ENCODE data around the gene TM4SF20.

The TM4SF20 gene

GRCh38 chr2:227410191-227410590 lies 31.1 kb upstream of the TM4SF20 start:
- CTCF ChIA-PET, result interaction anchor here (0.8 to 4.8 kb wide), 5 partner anchors 61 to 356 kb away, joined by 3 to 30 read pairs (median 4); partner anchors contain the start of gene AGFG1
- DNase-seq (ENCODE audit: low read depth, low spot score), result no peak
- no peak overlapping the region for H3K4me3 ChIP-seq (ENCODE audit: low read depth, low read length)
- TF ChIP-seq, protein P1, sequence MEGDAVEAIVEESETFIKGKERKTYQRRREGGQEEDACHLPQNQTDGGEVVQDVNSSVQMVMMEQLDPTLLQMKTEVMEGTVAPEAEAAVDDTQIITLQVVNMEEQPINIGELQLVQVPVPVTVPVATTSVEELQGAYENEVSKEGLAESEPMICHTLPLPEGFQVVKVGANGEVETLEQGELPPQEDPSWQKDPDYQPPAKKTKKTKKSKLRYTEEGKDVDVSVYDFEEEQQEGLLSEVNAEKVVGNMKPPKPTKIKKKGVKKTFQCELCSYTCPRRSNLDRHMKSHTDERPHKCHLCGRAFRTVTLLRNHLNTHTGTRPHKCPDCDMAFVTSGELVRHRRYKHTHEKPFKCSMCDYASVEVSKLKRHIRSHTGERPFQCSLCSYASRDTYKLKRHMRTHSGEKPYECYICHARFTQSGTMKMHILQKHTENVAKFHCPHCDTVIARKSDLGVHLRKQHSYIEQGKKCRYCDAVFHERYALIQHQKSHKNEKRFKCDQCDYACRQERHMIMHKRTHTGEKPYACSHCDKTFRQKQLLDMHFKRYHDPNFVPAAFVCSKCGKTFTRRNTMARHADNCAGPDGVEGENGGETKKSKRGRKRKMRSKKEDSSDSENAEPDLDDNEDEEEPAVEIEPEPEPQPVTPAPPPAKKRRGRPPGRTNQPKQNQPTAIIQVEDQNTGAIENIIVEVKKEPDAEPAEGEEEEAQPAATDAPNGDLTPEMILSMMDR (IDR thresholded peaks at IDR 0.05; ENCODE audit: insufficient read depth, low read length, missing control alignments), result no peak
- POLR2A ChIA-PET, result no interaction called here

DNA sequence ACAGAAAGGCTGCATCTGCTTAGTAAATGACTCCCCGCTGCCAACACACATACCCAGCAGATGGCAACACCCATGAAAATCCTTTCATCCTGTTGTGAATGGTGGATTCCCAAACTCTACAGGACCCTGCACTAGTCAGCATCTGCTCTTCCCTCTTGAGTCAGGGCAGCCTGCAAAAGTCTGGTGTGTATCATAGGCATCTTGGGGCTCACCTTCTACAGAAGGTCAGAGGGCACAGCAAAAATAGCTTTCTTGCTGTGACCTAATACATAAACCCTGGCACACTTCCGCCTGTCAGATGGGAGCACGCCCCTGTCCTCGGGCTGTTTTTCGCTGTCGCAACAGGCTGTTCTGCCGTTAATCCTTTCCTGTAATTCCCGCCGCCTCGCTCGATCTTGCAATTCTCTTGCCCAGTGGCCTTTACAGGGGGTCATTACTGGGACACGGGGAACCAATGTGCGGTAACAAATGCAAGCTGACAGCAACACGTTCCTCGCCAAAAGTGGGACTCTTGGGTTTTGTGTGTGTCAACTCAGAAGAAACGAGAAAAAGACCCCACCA lies 28.6 kb upstream of the TM4SF20 start:
- CTCF ChIA-PET, result interaction anchor here (1.3 to 4.8 kb wide), 6 partner anchors 8 to 482 kb away, joined by 3 to 103 read pairs (median 9); no protein-coding TSS in a partner anchor
- H3K4me3 ChIP-seq (ENCODE audit: low read depth, low read length), result no peak overlapping the region
- TF ChIP-seq, protein P1 (IDR thresholded peaks at IDR 0.05; ENCODE audit: insufficient read depth, low read length, missing control alignments), result no peak
- DNase-seq (ENCODE audit: low read depth, low spot score), result no peak
- POLR2A ChIA-PET, result no interaction called here

- H3K4me3 ChIP-seq (ENCODE audit: low read depth, low read length), result peak overlapping the region; percentile 1; the same call in 1 of the 2 replicates
- POLR2A ChIA-PET, result no interaction called here
- TF ChIP-seq, protein P1 (IDR thresholded peaks at IDR 0.05; ENCODE audit: insufficient read depth, low read length, missing control alignments), result peak; percentile 62
- CTCF ChIA-PET, result interaction anchor here (0.7 to 3.8 kb wide), 31 partner anchors 9 to 484 kb away, joined by 3 to 103 read pairs (median 4); partner anchors contain the start of genes AGFG1 and TM4SF20
- DNase-seq (ENCODE audit: low read depth, low spot score), result peak; percentile 84
Observed at GRCh38 chr2:227406177-227407031, 27.3 kb upstream of the TM4SF20 start.

GRCh38 chr2:227404585-227405271 lies 25.6 kb upstream of the TM4SF20 start:
- TF ChIP-seq, protein P1 (IDR thresholded peaks at IDR 0.05; ENCODE audit: insufficient read depth, low read length, missing control alignments), result no peak
- CTCF ChIA-PET, result interaction anchor here (1.5 to 3.8 kb wide), 8 partner anchors 11 to 456 kb away, joined by 5 to 103 read pairs (median 9); partner anchors contain the start of genes AGFG1 and TM4SF20

DNA sequence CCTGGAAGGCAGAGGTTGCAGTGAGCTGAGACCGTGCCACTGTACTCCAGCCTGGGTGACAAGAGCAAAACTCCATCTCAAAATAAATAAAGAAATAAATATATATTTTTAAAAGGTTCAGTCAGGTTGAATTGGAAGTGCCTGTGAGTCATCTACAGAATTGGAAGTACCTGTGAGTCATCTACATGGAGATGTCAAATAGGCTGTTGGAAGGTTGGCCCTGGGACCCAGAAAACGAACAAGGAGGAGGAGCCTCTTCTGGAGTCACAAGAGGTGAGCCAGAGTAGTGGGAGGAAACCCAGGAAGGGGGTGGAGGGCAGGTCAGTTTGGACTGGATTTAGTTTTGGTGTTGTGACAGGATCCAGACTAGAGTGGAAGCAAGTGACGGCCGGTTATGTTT lies 23.9 kb upstream of the TM4SF20 start:
- H3K4me3 ChIP-seq (ENCODE audit: low read depth, low read length), result no peak overlapping the region
- CTCF ChIA-PET, result interaction anchor here (1.0 to 2.2 kb wide), 2 partner anchors 26 to 363 kb away, joined by 3 to 13 read pairs; no protein-coding TSS in a partner anchor
- TF ChIP-seq, protein P1 (IDR thresholded peaks at IDR 0.05; ENCODE audit: insufficient read depth, low read length, missing control alignments), result no peak
- POLR2A ChIA-PET, result no interaction called here
- DNase-seq (ENCODE audit: low read depth, low spot score), result no peak

More at GRCh38 chr2:227404585-227405271, 25.6 kb upstream of the TM4SF20 start:
- POLR2A ChIA-PET, result no interaction called here
- no peak overlapping the region for H3K4me3 ChIP-seq (ENCODE audit: low read depth, low read length)
- no peak for DNase-seq (ENCODE audit: low read depth, low spot score)
